Lower leg skin (tissue), 4 donors: Measurements from ENCODE around the gene GNLY. TPM values are rescaled to one million over a fixed set of nuclear protein-coding genes. Genes with fewer than 3 reads are reported as not detected.
"Not testable (repeated sequence)": the region's sequence is repeated elsewhere in the genome, so short reads cannot be mapped to it uniquely, and the experiment has no call there.

Experiments used
- DNase-seq, 2 donors: peaks; one replicate each; pipeline ENCODE4 v3.0.0-alpha.2; 2019; ENCODE audit warnings: low spot score in 2 of 2
- H3K4me3 ChIP-seq: fragments of 200-600 bp; sonication (generic); 2 replicates; pipeline ENCODE4 v1.5.1; 2017; ENCODE audit warnings: mild to moderate bottlenecking, low read depth; ENCODE audit not compliant: poor library complexity, severe bottlenecking
- POLR2A ChIP-seq, 2 donors: fragments of 450-650 bp; IDR thresholded peaks; one replicate each; pipeline ENCODE4 v1.6.1; 2016 to 2017; ENCODE audit warnings: antibody characterized with exemption in 2 of 2, mild to moderate bottlenecking in 1 of 2, moderate library complexity in 1 of 2
- WGBS, 2 donors: methylation state at CpG; one replicate each; pipeline ENCODE4 v1.1.5; 2018; 5-methylcytosine and 5-hydroxymethylcytosine counted together
- intact Hi-C: fragments of 100-400 bp; cut with DNase I; formaldehyde crosslinking; loops from one replicate; pipeline ENCODE4 v1.15.0; 2023; ENCODE audit warnings: low total_unique reads
- total RNA-seq, 4 donors: library from RNA; depleted of rRNA; stranded (reverse); fragments of >200 nt; gene quantifications; one replicate each; pipeline ENCODE4 v1.1.0, GENCODE V29; 2016
- TF ChIP-seq, protein P1 (sequence below), 3 donors: fragments of 450-650 bp; IDR thresholded peaks; one replicate each; pipeline ENCODE4 v1.5.1; 2016; ENCODE audit warnings: antibody characterized with exemption in 3 of 3, mild to moderate bottlenecking in 3 of 3, moderate library complexity in 2 of 3

The GNLY gene
- total RNA-seq, 4 donors from 2014 or later: 0.42 to 3.6 (median 1.3) TPM; not detected in 1

DNA sequence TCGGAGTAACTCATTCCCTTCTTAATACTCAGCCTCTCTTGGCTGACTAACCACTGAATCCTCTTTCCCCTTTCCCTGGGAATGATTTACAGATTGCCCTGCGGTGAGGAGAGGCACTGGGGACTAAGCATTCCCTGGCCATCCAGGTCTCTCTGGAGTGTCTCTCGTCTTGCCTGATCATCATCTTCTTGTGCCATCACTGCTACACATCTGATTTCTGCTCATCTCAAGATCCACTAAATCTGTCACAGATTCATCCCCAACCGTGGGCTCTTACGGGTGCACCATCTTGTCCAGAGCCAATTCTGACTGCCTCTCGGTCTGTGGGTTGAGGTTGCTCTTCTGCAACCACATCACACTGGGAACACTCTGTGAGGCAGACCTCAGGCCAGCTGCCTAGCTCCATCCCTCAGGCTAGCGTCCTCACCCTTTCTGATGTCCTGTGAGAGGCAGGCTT, 38.2 kb upstream of the GNLY start:
- no peak overlapping the region for H3K4me3 ChIP-seq
- intact Hi-C loops: no loop called here
- WGBS, 2 donors: 78 to 81% methylated on average over 7 of the region's 7 CpGs
- no peak for DNase-seq
- no peak for TF ChIP-seq POLR2A (IDR thresholded peaks at IDR 0.05)
- TF ChIP-seq, protein P1, sequence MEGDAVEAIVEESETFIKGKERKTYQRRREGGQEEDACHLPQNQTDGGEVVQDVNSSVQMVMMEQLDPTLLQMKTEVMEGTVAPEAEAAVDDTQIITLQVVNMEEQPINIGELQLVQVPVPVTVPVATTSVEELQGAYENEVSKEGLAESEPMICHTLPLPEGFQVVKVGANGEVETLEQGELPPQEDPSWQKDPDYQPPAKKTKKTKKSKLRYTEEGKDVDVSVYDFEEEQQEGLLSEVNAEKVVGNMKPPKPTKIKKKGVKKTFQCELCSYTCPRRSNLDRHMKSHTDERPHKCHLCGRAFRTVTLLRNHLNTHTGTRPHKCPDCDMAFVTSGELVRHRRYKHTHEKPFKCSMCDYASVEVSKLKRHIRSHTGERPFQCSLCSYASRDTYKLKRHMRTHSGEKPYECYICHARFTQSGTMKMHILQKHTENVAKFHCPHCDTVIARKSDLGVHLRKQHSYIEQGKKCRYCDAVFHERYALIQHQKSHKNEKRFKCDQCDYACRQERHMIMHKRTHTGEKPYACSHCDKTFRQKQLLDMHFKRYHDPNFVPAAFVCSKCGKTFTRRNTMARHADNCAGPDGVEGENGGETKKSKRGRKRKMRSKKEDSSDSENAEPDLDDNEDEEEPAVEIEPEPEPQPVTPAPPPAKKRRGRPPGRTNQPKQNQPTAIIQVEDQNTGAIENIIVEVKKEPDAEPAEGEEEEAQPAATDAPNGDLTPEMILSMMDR (IDR thresholded peaks at IDR 0.05): no peak

DNA sequence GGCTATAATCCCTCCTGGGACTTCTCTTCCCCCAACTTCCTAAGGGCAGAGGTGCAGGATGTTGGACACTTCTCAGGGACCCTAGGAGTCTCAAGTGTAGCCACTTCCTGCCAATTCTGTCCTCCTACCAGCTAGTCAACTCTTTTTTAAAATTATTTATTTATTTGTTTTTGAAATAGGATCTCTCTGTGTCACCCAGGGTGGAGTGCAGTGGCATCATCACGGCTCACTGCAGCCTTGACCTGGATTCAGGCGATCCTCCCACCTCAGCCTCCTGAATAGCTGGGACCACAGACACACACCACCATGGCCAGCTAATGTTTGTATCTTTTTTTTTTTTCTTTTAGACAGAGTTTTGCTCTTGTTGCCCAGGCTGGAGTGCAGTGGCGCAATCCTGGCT, 37.7 kb upstream of the GNLY start:
- no peak for DNase-seq
- 84 to 89% methylated on average over 3 of the region's 3 CpGs for WGBS, 2 donors
- intact Hi-C loops: no loop called here
- no peak overlapping the region for H3K4me3 ChIP-seq
- TF ChIP-seq, protein P1 (IDR thresholded peaks at IDR 0.05): no peak
- TF ChIP-seq POLR2A (IDR thresholded peaks at IDR 0.05): no peak

DNA sequence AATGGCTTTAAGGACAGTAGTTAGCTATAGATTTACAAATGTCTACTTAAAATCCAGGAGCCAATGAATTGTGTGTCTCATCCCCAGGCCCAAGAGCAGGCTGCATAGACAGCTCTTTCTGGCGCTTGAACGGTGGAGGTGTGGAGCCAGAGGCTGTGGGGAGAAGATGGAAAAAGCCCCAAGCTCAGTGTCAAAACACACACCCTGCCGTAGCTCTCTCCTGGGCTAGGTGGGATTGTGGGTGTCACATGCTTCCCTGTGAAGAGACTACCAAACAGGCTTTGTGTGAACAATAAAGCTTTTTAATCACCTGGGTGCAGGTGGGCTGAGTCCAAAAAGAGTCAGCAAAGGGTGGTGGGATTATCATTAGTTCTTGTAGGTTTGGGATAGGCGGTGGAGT, 36.8 kb upstream of the GNLY start:
- DNase-seq, intact Hi-C loops, H3K4me3 ChIP-seq: not testable (repeated sequence)
- 88 to 93% methylated on average over 4 of the region's 4 CpGs for WGBS, 2 donors

DNA sequence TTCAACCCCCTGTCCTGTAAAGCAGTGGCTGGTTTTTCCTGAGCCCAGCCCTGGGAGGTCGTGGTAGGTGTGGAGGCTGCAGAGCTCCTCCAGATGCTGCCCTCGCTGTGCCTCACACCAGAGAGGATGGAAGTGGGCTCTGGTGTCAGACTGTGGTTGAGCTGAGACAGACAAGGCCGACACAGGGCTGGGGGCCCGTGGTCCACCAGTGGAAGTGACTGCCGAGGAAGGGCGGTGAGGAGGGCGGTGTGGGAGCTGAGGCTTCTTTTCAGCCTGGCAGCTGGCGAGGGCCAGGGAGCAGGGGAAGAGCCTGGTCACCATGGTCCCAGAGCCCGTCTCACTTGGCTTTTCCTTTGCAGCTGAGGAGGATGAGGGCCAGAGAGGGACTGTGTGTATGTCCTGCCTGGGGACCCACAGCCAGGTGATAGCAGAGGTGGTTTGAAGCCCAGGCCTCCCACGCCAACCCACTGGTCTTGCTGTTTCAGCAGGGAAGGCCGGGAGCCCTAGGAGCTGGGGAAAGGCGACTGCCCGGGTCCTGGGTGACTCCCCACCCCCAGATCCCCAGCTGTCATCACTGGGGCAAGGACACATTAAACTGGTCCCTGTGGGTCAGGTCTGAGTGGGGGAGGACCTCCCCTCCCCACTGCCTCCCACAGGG, 34.7 kb upstream of the GNLY start:
- intact Hi-C loops: no loop called here
- no peak for TF ChIP-seq POLR2A (IDR thresholded peaks at IDR 0.05)
- TF ChIP-seq, protein P1 (IDR thresholded peaks at IDR 0.05): no peak
- no peak overlapping the region for H3K4me3 ChIP-seq
- WGBS, 2 donors: 93 to 95% methylated on average over 11 to 13 of the region's 13 CpGs
- DNase-seq: no peak

DNA sequence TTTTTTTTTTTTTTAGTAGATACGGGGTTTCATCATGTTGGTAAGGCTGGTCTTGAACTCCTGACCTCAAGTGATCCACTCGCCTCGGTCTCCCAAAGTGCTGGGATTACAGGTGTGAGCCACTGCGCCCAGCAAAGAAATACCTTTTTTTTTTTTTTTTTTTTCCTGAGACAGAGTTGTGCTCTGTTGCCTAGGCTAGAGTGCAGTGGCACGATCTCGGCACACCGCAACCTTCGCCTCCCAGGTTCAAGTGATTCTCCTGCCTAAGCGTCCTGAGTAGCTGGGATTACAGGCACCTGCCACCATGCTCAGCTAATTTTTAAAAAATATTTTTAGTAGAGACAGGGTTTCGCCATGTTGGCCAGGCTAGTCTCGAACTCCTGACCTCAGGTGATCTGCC, 33.9 kb upstream of the GNLY start:
- intact Hi-C loops, DNase-seq: not testable (repeated sequence)

DNA sequence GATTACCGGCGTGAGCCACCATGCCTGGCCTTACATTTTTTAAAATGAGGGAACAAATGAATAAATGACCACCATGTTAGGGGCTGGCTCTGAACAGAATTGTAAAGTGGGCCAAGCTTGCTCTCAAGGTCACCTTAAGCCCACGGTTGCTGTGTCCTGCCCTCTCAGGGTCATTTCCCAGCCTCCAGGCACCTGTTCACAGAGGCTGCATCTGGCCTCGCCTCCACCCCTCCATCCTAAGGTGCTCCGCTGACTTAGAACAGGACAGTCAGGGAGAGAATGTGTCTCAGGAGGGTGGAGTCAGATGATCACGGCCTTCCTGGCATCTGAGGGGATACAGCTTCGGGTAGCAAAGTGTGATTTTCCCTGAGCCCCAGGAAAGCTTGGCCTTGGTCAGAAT, 33.4 kb upstream of the GNLY start:
- no peak overlapping the region for H3K4me3 ChIP-seq
- TF ChIP-seq, protein P1 (IDR thresholded peaks at IDR 0.05): no peak
- no peak for TF ChIP-seq POLR2A (IDR thresholded peaks at IDR 0.05)
- intact Hi-C loops: no loop called here
- DNase-seq: no peak
- 84 to 88% methylated on average over 6 to 7 of the region's 7 CpGs for WGBS, 2 donors

More for the DNA sequence above, 33.9 kb upstream of the GNLY start:
- H3K4me3 ChIP-seq: not testable (repeated sequence)
- 97 to 99% methylated on average over 11 of the region's 11 CpGs for WGBS, 2 donors
